A673 (cell line): ENCODE measurements around the gene ZNF286A. TPM values are rescaled to one million over a fixed set of nuclear protein-coding genes. Genes with fewer than 3 reads are reported as not detected.
"Not testable (repeated sequence)": the region's sequence is repeated elsewhere in the genome, so short reads cannot be mapped to it uniquely, and the experiment has no call there.

ENCODE experiments used
- BruUV-seq: library from RNA; stranded (reverse); fragments of 400-500 nt; replicated peaks from 2 replicates; lab custom pipeline; 2021; lab: Mats Ljungman, UMichigan
- CTCF ChIA-PET: fragments of 300-600 bp; sonication (Branson Sonifier 250); formaldehyde crosslinking; loops from one replicate; lab custom pipeline; 2022; ENCODE audit warnings: antibody characterized with exemption; lab: Charles Lee
- POLR2A ChIA-PET: fragments of 300-600 bp; sonication (Branson Sonifier 250); formaldehyde crosslinking; loops from one replicate; lab custom pipeline; 2022; ENCODE audit warnings: antibody characterized with exemption; ENCODE audit not compliant: low non-redundant PET; lab: Charles Lee
- DNase-seq: peaks from one replicate; pipeline ENCODE4 v3.0.0-alpha.2; 2015; ENCODE audit warnings: low spot score
- H3K27ac ChIP-seq: fragments of 200-600 bp; sonication (generic); 2 replicates; pipeline ENCODE4 v1.5.1; 2016; ENCODE audit warnings: mixed run types, low read depth, mild to moderate bottlenecking, mixed read lengths, antibody characterized with exemption, low read length; ENCODE audit not compliant: poor library complexity, severe bottlenecking
- H3K27me3 ChIP-seq: fragments of 200-600 bp; sonication (generic); replicated peaks from 2 replicates; pipeline ENCODE4 v1.6.1; 2017; ENCODE audit warnings: mixed run types, low read depth, mild to moderate bottlenecking, mixed read lengths, antibody characterized with exemption, low read length; ENCODE audit not compliant: insufficient read depth, poor library complexity
- H3K36me3 ChIP-seq: fragments of 200-600 bp; sonication (generic); 2 replicates; pipeline ENCODE4 v1.6.1; 2016; ENCODE audit warnings: mixed run types, mild to moderate bottlenecking, mixed read lengths, antibody characterized with exemption, low read length; ENCODE audit not compliant: insufficient read depth, poor library complexity, severe bottlenecking
- H3K4me1 ChIP-seq: fragments of 200-600 bp; sonication (generic); 2 replicates; pipeline ENCODE4 v1.6.1; 2017; ENCODE audit warnings: mixed run types, mild to moderate bottlenecking, mixed read lengths, antibody characterized with exemption, low read length; ENCODE audit not compliant: insufficient read depth, poor library complexity, severe bottlenecking
- H3K4me3 ChIP-seq: fragments of 200-600 bp; sonication (generic); 2 replicates; pipeline ENCODE4 v1.5.1; 2016; ENCODE audit warnings: low read depth, mixed run types, mild to moderate bottlenecking, mixed read lengths, low read length; ENCODE audit not compliant: poor library complexity, severe bottlenecking
- H3K9me3 ChIP-seq: fragments of 200-600 bp; sonication (generic); 2 replicates; pipeline ENCODE4 v1.6.1; 2016; ENCODE audit warnings: mixed run types, low read depth, mild to moderate bottlenecking, mixed read lengths, antibody characterized with exemption, low read length; ENCODE audit not compliant: poor library complexity, severe bottlenecking
- CTCF ChIP-seq: fragments of 300-800, 200-600 bp; sonication (generic); conservative IDR thresholded peaks from 2 replicates; pipeline ENCODE4 v1.5.1; 2017; ENCODE audit warnings: low read depth, mild to moderate bottlenecking, antibody characterized with exemption, low read length, moderate library complexity, mixed read lengths
- EZH2 ChIP-seq: fragments of 200-600 bp; sonication (generic); IDR thresholded peaks from 2 replicates; pipeline ENCODE4 v1.6.1; 2017; ENCODE audit warnings: borderline replicate concordance, low read depth, mild to moderate bottlenecking, mixed read lengths, antibody characterized with exemption, low read length; ENCODE audit not compliant: poor library complexity, severe bottlenecking
- intact Hi-C: fragments of 100-400 bp; cut with micrococcal nuclease; formaldehyde crosslinking; loops from one replicate; pipeline ENCODE4 v1.10.0; 2022; ENCODE audit not compliant: unreplicated experiment
- total RNA-seq: library from RNA; stranded (reverse); gene quantifications from 2 replicates; pipeline ENCODE4 v1.2.3, GENCODE V29; 2021

Gene ZNF286A
- total RNA-seq, 1 experiment from 2014 or later, result 82.0 TPM

DNA sequence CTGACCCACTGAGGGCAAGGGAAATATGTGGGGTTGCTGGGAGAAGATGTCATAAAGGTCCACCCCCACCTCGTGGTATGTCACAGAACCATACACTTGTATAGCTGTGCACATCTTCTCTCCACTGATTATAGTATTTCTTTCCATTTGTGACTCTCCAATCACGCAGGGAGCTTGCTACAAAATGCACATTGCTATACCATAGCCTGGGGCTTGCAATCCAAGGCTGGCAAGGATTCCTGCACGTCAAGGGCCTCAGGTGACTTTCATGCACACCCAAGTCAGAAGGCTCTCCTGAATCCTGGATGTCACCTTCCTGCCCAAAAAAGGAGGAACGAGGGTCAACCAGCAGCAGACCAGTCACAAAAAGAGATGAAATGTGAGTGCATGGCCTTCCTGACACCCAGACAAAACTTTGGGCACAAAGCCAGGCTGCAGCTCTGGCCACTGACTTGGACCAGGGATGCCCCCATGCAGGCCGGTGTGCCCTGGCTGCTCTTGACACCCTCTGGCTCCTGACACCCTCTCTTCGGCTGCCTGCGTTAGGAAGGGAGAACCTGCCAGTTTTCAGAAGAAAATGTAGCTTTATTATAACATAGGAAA, 44.6 kb downstream of the ZNF286A start:
- CTCF ChIA-PET, result no interaction called here
- Histone ChIP-seq H3K9me3 (no peaks in the 10 kb centered on the region), H3K4me3 (no peak overlapping the region), H3K27me3 (no peaks in the 10 kb centered on the region), H3K36me3 (no peaks in the 10 kb centered on the region), H3K27ac (no peak overlapping the region), H3K4me1 (no peaks in the 10 kb centered on the region)
- POLR2A ChIA-PET, result no interaction called here
- DNase-seq, result no peak
- TF ChIP-seq CTCF, result no peak
- TF ChIP-seq EZH2, result no peak
- BruUV-seq, result no TSS peak
- intact Hi-C loops, result no loop called here

GRCh38 chr17:15744885-15745284, 45.3 kb downstream of the ZNF286A start:
- POLR2A ChIA-PET, result no interaction called here
- Histone ChIP-seq H3K27ac (no peak overlapping the region), H3K36me3 (no peaks in the 10 kb centered on the region), H3K4me1 (no peaks in the 10 kb centered on the region), H3K27me3 (no peaks in the 10 kb centered on the region), H3K4me3 (no peak overlapping the region), H3K9me3 (no peaks in the 10 kb centered on the region)
- CTCF ChIA-PET, result no interaction called here
- BruUV-seq, result no TSS peak
- DNase-seq, result no peak
- intact Hi-C loops, result no loop called here
- TF ChIP-seq EZH2 (no peak), CTCF (no peak)

DNA sequence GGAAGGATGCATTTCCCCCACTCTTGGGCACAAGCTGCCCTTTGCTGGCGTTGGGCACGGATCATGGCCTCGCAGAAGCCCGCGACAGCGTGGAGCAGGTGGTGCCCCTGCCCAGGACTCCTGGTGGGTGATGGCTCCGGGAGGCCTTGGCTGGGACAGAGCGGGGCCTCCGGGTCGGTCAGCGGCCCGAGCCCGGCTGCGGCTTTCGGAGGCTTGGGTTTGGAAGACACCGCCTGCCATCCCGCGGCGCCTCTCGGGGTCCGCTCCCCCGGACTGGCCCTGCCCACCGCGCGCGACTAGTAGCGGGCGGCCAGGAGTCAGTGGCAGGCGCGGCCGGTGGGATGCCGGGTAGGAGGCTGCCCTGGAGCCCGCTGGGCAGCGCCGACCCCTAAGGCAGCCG, 49.9 kb downstream of the ZNF286A start:
- H3K36me3 ChIP-seq, H3K4me1 ChIP-seq, CTCF ChIA-PET, intact Hi-C loops, H3K27me3 ChIP-seq, DNase-seq, H3K9me3 ChIP-seq, H3K27ac ChIP-seq, H3K4me3 ChIP-seq, BruUV-seq, POLR2A ChIA-PET: not testable (repeated sequence)

- CTCF ChIA-PET, H3K9me3 ChIP-seq, H3K27ac ChIP-seq, DNase-seq, H3K4me3 ChIP-seq, intact Hi-C loops, H3K27me3 ChIP-seq, H3K4me1 ChIP-seq, BruUV-seq, POLR2A ChIA-PET, H3K36me3 ChIP-seq: not testable (repeated sequence)
Measured at GRCh38 chr17:15768865-15769533, 69.4 kb downstream of the ZNF286A start.

Other genes starting within 250 kb of the ZNF286A start
- 0.62 and 1.3 TPM in 2 replicates for gene CDRT4, start 232.1 kb upstream of the ZNF286A start, total RNA-seq
- gene TVP23C, start 136.3 kb upstream of the ZNF286A start, total RNA-seq, result 7.4 and 8.5 TPM in 2 replicates
- 1.0 and 1.5 TPM in 2 replicates for gene FBXW10B, start 80.0 kb upstream of the ZNF286A start, total RNA-seq
- 61.6 and 62.5 TPM in 2 replicates for gene TRIM16, start 15.4 kb upstream of the ZNF286A start, total RNA-seq
- 0.11 and 0.39 TPM in 2 replicates for gene TBC1D26, start 32.5 kb downstream of the ZNF286A start, total RNA-seq
- 3.9 and 5.9 TPM in 2 replicates for gene ADORA2B, start 245.4 kb downstream of the ZNF286A start, total RNA-seq